ENCODE data around the gene UVRAG. TPM values are rescaled to one million over a fixed set of nuclear protein-coding genes. Genes with fewer than 3 reads are reported as not detected.

The UVRAG gene
- total RNA-seq, 1 donor from 2014 or later, result 31.0 TPM

DNA sequence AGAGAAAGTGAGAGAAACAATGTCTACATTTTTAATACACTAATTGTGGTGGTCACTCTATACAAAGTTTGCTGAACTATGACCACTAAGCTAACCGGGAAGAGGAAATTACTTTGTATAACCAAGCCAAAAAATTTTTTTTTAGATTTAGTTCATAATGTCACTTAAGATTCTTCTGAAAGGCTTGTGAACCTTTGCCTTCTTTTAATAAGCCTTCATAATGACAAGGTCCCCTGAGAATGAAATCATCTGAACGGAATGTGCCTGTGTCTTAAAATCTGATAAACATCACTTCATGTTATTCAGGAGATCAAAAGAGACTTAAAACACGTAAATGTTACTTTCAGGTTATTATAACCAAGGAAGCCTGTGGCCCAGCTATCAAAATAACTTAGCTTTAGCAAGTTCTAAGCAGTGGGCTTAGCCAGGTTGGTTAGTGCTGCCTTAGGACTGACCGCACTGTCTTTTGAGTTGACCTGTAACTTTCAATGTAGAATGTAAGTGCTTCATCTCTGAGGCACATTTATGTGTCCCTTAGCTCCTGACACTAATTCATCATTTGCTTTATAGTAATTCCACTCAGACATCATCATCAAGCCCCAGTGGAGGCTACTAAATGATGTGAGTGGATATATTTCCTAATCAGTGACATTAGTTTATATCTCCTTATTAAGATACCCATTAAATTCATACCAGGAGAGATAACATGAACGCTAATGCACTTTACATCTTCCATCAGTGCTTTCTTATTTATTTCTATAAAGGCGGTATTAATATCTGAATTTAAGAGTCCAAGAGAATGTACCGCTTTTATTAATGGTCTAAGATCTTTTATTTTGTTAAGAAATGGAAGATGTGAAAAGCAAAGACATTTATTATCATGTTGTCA, 268.8 kb downstream of the UVRAG start:
- Histone ChIP-seq H3K9me3 (no peaks in the 10 kb centered on the region), H3K4me3 (no peak overlapping the region), H3K4me1 (peaks cover 3% of the 10 kb centered on the region), H3K27me3 (no peaks in the 10 kb centered on the region), H3K27ac (no peak overlapping the region), H3K36me3 (no peaks in the 10 kb centered on the region)
- intact Hi-C loops (cut with DNase I), result no loop called here
- DNase-seq (no peak), ATAC-seq (no peak)
- TF ChIP-seq, protein P1, sequence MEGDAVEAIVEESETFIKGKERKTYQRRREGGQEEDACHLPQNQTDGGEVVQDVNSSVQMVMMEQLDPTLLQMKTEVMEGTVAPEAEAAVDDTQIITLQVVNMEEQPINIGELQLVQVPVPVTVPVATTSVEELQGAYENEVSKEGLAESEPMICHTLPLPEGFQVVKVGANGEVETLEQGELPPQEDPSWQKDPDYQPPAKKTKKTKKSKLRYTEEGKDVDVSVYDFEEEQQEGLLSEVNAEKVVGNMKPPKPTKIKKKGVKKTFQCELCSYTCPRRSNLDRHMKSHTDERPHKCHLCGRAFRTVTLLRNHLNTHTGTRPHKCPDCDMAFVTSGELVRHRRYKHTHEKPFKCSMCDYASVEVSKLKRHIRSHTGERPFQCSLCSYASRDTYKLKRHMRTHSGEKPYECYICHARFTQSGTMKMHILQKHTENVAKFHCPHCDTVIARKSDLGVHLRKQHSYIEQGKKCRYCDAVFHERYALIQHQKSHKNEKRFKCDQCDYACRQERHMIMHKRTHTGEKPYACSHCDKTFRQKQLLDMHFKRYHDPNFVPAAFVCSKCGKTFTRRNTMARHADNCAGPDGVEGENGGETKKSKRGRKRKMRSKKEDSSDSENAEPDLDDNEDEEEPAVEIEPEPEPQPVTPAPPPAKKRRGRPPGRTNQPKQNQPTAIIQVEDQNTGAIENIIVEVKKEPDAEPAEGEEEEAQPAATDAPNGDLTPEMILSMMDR (IDR thresholded peaks at IDR 0.05), result no peak

DNA sequence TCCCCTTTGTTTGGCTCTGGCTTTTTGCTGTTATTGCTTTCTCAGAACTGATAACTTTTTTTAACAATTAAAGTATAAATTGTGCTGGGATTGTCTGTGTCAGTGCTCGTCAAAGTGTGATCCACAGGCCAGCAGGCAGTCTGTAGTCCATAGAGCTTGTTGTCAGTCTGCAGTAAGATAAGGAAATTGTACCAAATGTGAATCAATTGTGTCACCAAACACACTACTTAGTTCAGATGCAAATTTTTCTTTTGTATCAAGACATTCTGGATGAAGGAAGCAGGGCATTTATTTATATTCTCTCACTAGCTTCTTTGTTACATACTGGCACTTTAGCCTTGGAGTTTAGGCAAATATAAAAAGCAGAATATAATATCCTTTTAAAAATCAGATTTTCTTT, 270.3 kb downstream of the UVRAG start:
- intact Hi-C loops (cut with DNase I), result no loop called here
- Histone ChIP-seq H3K27ac (no peak overlapping the region), H3K36me3 (no peaks in the 10 kb centered on the region), H3K4me1 (peaks cover 3% of the 10 kb centered on the region), H3K27me3 (no peaks in the 10 kb centered on the region), H3K9me3 (no peaks in the 10 kb centered on the region), H3K4me3 (no peak overlapping the region)
- no peak for ATAC-seq
- TF ChIP-seq, protein P1 (IDR thresholded peaks at IDR 0.05), result no peak
- no peak for DNase-seq

DNA sequence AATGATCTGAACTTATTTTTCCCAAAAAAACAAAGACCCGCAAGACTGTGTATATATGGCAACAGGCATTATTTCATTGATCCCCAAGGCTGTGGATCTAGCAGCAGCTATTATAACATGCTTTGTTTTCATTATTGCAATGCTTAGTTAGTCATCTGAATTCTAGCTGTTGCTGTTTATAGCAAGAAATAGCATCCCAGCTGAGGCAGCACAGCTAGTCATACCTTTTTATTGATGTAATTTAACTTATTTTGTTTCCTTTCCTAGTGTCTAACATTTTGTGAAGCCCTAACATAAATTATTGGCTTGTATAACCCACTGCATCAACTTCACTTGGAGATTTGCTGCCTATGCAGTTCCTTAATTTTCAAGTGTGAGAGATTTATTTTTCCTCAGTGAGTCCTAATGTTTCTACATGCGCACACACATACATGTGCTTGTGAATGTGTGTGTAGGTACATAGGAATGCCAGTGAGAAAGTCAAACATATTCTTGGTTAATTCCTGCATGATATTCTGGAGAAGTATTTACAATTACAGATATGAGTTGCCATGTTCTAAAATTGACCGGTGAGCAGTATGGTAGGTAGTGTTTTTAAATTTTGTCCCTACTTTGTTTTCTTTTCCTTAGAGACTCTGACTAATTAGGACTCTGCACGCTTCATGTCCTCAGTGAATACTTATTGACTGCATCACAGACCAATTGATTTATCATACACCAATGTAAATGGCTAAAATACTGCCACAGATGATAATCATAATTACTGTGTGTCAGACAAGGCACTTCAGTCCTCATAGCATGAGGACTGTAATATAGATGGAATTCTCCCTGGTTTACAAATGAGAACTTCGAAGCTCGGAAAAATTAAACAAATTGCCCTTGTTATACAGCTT, 272.0 kb downstream of the UVRAG start:
- no peak overlapping the region for H3K27ac ChIP-seq
- peaks cover 9% of the 10 kb centered on the region for H3K9me3 ChIP-seq
- TF ChIP-seq, protein P1 (IDR thresholded peaks at IDR 0.05), result no peak
- intact Hi-C loops (cut with DNase I), result no loop called here
- DNase-seq (no peak), ATAC-seq (no peak)
- H3K27me3 ChIP-seq, result no peaks in the 10 kb centered on the region
- no peak overlapping the region for H3K4me3 ChIP-seq
- peaks cover 3% of the 10 kb centered on the region for H3K4me1 ChIP-seq
- no peaks in the 10 kb centered on the region for H3K36me3 ChIP-seq

DNA sequence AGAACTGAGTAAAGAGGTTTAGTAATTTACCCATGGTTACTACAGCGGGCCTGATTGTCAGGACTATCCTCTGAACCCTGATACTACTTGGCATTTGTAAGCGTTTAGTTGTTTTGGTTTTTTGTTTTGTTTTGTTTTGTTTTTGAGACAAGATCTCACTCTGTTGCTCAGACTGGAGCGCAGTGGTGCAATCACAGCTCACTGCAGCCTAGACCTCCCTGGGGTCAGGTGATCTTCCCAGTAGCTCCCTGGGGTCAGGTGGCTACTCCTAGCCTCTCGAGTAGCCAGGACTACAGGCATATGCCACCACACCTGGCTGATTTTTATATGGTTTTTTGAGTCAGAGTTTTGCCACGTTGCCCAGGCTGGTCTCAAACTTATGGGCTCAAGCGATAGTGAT, 272.7 kb downstream of the UVRAG start:
- H3K4me3 ChIP-seq, result no peak overlapping the region
- H3K9me3 ChIP-seq, result peaks cover 9% of the 10 kb centered on the region
- ATAC-seq (no peak), DNase-seq (no peak)
- TF ChIP-seq, protein P1 (IDR thresholded peaks at IDR 0.05), result no peak
- H3K27ac ChIP-seq, result no peak overlapping the region
- H3K36me3 ChIP-seq, result no peaks in the 10 kb centered on the region
- H3K4me1 ChIP-seq, result peaks cover 3% of the 10 kb centered on the region
- intact Hi-C loops (cut with DNase I), result no loop called here
- no peaks in the 10 kb centered on the region for H3K27me3 ChIP-seq

DNA sequence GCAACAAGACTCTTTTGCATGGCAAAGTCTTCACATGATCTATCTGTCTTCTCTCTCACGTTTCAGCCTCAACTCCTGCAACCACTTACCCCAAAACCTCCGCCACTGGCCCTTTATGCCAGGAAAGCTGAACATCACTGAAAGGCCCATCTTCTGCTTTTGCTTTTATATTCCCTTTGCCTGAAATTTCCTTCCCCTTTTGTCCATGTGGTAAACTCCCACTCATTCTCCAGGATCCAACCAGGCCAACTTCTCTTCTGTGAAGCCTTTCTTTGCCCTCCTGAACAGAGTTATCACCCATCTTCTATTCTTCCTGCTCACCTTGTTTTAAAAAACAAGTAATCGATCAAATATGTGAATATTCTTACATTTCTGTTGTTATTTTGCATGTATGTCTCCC, 273.5 kb downstream of the UVRAG start:
- Histone ChIP-seq H3K27ac (no peak overlapping the region), H3K4me3 (no peak overlapping the region), H3K27me3 (no peaks in the 10 kb centered on the region), H3K36me3 (no peaks in the 10 kb centered on the region), H3K9me3 (peaks cover 9% of the 10 kb centered on the region), H3K4me1 (no peaks in the 10 kb centered on the region)
- ATAC-seq (no peak), DNase-seq (no peak)
- intact Hi-C loops (cut with DNase I), result no loop called here
- TF ChIP-seq, protein P1 (IDR thresholded peaks at IDR 0.05), result no peak
